ENCODE data around the gene LRP1. TPM values are rescaled to one million over a fixed set of nuclear protein-coding genes. Genes with fewer than 3 reads are reported as not detected.

LRP1 gene
- polyA plus RNA-seq, 1 experiment, result 117 TPM

- no peak for TF ChIP-seq CTCF (IDR thresholded peaks at IDR 0.05; ENCODE audit: insufficient read depth, low read depth, low read length)
- DNase-seq (ENCODE audit: low read depth), result no peak
- H3K36me3 ChIP-seq (ENCODE audit: control insufficient read depth, insufficient read depth, low read length), result peaks cover 95% of the 10 kb centered on the region
- POLR2A ChIA-PET, result no interaction called here
- CTCF ChIA-PET, result interaction anchor here (0.6 to 12.5 kb wide), 5 partner anchors 8 to 79 kb away, joined by 3 to 181 read pairs (median 3); partner anchors contain the start of gene LRP1
- H3K4me3 ChIP-seq (ENCODE audit: low read depth, low read length), result no peak overlapping the region
- no peaks in the 10 kb centered on the region for H3K27me3 ChIP-seq (ENCODE audit: control insufficient read depth, insufficient read depth, low read length)
Measured at GRCh38 chr12:57191410-57191809, 63.1 kb downstream of the LRP1 start.

- Histone ChIP-seq H3K4me3 (ENCODE audit: low read depth, low read length) (no peak overlapping the region), H3K36me3 (ENCODE audit: control insufficient read depth, insufficient read depth, low read length) (peaks cover 98% of the 10 kb centered on the region), H3K27me3 (ENCODE audit: control insufficient read depth, insufficient read depth, low read length) (no peaks in the 10 kb centered on the region)
- ChIA-PET CTCF (interaction anchor here (0.6 to 1.6 kb wide), 4 partner anchors 10 to 51 kb away, joined by 3 to 7 read pairs (median 4); no protein-coding TSS in a partner anchor), POLR2A (no interaction called here)
- no peak for DNase-seq (ENCODE audit: low read depth)
- TF ChIP-seq CTCF (IDR thresholded peaks at IDR 0.05; ENCODE audit: insufficient read depth, low read depth, low read length), result no peak
Measured at GRCh38 chr12:57192920-57193319, 64.6 kb downstream of the LRP1 start.

- no peak overlapping the region for H3K4me3 ChIP-seq (ENCODE audit: low read depth, low read length)
- peaks cover 98% of the 10 kb centered on the region for H3K36me3 ChIP-seq (ENCODE audit: control insufficient read depth, insufficient read depth, low read length)
- no peaks in the 10 kb centered on the region for H3K27me3 ChIP-seq (ENCODE audit: control insufficient read depth, insufficient read depth, low read length)
- ChIA-PET CTCF (interaction anchor here (0.6 to 1.6 kb wide), 6 partner anchors 11 to 81 kb away, joined by 3 to 7 read pairs (median 4); no protein-coding TSS in a partner anchor), POLR2A (no interaction called here)
- no peak for TF ChIP-seq CTCF (IDR thresholded peaks at IDR 0.05; ENCODE audit: insufficient read depth, low read depth, low read length)
- no peak for DNase-seq (ENCODE audit: low read depth)
Measured at GRCh38 chr12:57193706-57194245, 65.5 kb downstream of the LRP1 start.

GRCh38 chr12:57194253-57194652, 66.0 kb downstream of the LRP1 start:
- ChIA-PET CTCF (interaction anchor here (0.6 to 1.2 kb wide), 3 partner anchors 20 to 82 kb away, joined by 3 to 4 read pairs (median 3); no protein-coding TSS in a partner anchor), POLR2A (no interaction called here)
- peaks cover 98% of the 10 kb centered on the region for H3K36me3 ChIP-seq (ENCODE audit: control insufficient read depth, insufficient read depth, low read length)
- TF ChIP-seq CTCF (IDR thresholded peaks at IDR 0.05; ENCODE audit: insufficient read depth, low read depth, low read length), result no peak
- no peak for DNase-seq (ENCODE audit: low read depth)
- no peak overlapping the region for H3K4me3 ChIP-seq (ENCODE audit: low read depth, low read length)
- no peaks in the 10 kb centered on the region for H3K27me3 ChIP-seq (ENCODE audit: control insufficient read depth, insufficient read depth, low read length)

GRCh38 chr12:57195186-57195585, 66.9 kb downstream of the LRP1 start:
- POLR2A ChIA-PET, result no interaction called here
- no peak for TF ChIP-seq CTCF (IDR thresholded peaks at IDR 0.05; ENCODE audit: insufficient read depth, low read depth, low read length)
- CTCF ChIA-PET, result interaction anchor here (0.6 to 4.8 kb wide), 4 partner anchors 12 to 266 kb away, joined by 3 to 33 read pairs (median 5); no protein-coding TSS in a partner anchor
- DNase-seq (ENCODE audit: low read depth), result no peak
- Histone ChIP-seq H3K4me3 (ENCODE audit: low read depth, low read length) (no peak overlapping the region), H3K36me3 (ENCODE audit: control insufficient read depth, insufficient read depth, low read length) (peaks cover 99% of the 10 kb centered on the region), H3K27me3 (ENCODE audit: control insufficient read depth, insufficient read depth, low read length) (no peaks in the 10 kb centered on the region)
